AG04449 (cell line): Measurements from ENCODE around the gene RBM12.
"Not testable (repeated sequence)": the region's sequence is repeated elsewhere in the genome, so short reads cannot be mapped to it uniquely, and the experiment has no call there.

Experiments used
- CTCF ChIA-PET: fragments of 350-600 bp; formaldehyde crosslinking; extraction: SDS; loops from one replicate; lab custom pipeline; 2021; ENCODE audit warnings: antibody characterized with exemption; lab: Yijun Ruan, JAX
- POLR2A ChIA-PET: fragments of 400-600, 350-600 bp; formaldehyde crosslinking; extraction: SDS; loops from one replicate; lab custom pipeline; 2020; ENCODE audit warnings: antibody characterized with exemption, inconsistent platforms; lab: Yijun Ruan, JAX
- DNase-seq: peaks from one replicate; pipeline ENCODE4 v3.0.0-alpha.2; 2010; ENCODE audit warnings: low read depth, low spot score
- H3K4me3 ChIP-seq: 2 replicates; pipeline ENCODE4 v1.5.1; 2011; ENCODE audit warnings: low read depth, mild to moderate bottlenecking, control low read depth, low read length
- CTCF ChIP-seq: IDR thresholded peaks from one replicate; pipeline ENCODE4 v1.5.1; 2011; ENCODE audit warnings: mild to moderate bottlenecking, moderate library complexity, low read length, control low read depth, inconsistent platforms; ENCODE audit not compliant: insufficient read depth; ENCODE audit errors: missing control alignments

The RBM12 gene

GRCh38 chr20:35698298-35699126 is 33.8 kb upstream of the RBM12 start:
- CTCF ChIA-PET, result no interaction called here
- TF ChIP-seq CTCF, result no peak
- peak overlapping the region; percentile 98 for H3K4me3 ChIP-seq
- POLR2A ChIA-PET, result interaction anchor here (1.0 kb wide), 1 partner anchor 44 kb away, joined by 3 read pairs; no protein-coding TSS in a partner anchor
- DNase-seq, result no peak

GRCh38 chr20:35697696-35698297 is 33.1 kb upstream of the RBM12 start:
- TF ChIP-seq CTCF, result no peak
- peak overlapping the region; percentile 98 for H3K4me3 ChIP-seq
- no peak for DNase-seq
- ChIA-PET POLR2A (no interaction called here), CTCF (no interaction called here)

- H3K4me3 ChIP-seq, result no peak overlapping the region
- POLR2A ChIA-PET, result no interaction called here
- no peak for DNase-seq
- TF ChIP-seq CTCF, result no peak
- CTCF ChIA-PET, result no interaction called here
Observed at GRCh38 chr20:35695978-35696377, 31.3 kb upstream of the RBM12 start.

GRCh38 chr20:35695245-35695749 is 30.6 kb upstream of the RBM12 start:
- ChIA-PET POLR2A (no interaction called here), CTCF (no interaction called here)
- no peak for DNase-seq
- H3K4me3 ChIP-seq, result no peak overlapping the region
- no peak for TF ChIP-seq CTCF

GRCh38 chr20:35690265-35690664 is 25.6 kb upstream of the RBM12 start:
- ChIA-PET CTCF (interaction anchor here (1.6 kb wide), 1 partner anchor 9 kb away, joined by 3 read pairs; the partner anchor contains the start of genes NFS1 and ROMO1), POLR2A (no interaction called here)
- no peak for DNase-seq
- no peak overlapping the region for H3K4me3 ChIP-seq
- TF ChIP-seq CTCF, result no peak

GRCh38 chr20:35686872-35687271 is 22.2 kb upstream of the RBM12 start:
- CTCF ChIA-PET, result not testable (repeated sequence)

GRCh38 chr20:35685368-35685767 is 20.7 kb upstream of the RBM12 start:
- H3K4me3 ChIP-seq, CTCF ChIA-PET, DNase-seq, POLR2A ChIA-PET: not testable (repeated sequence)

More at GRCh38 chr20:35686872-35687271, 22.2 kb upstream of the RBM12 start:
- POLR2A ChIA-PET, DNase-seq, H3K4me3 ChIP-seq: not testable (repeated sequence)
- TF ChIP-seq CTCF, result peak; percentile 7
